H1 (cell line): Measurements from ENCODE around the gene FBXO46. TPM values are rescaled to one million over a fixed set of nuclear protein-coding genes. Genes with fewer than 3 reads are reported as not detected.

Source experiments
- CTCF ChIA-PET: fragments of 300-600 bp; sonication (Branson Sonifier 250); formaldehyde crosslinking; loops from one replicate; lab custom pipeline; 2021; ENCODE audit not compliant: partially characterized antibody; lab: Charles Lee
- POLR2A ChIA-PET: fragments of 300-600 bp; sonication (Branson Sonifier 250); formaldehyde crosslinking; loops from one replicate; lab custom pipeline; 2021; ENCODE audit warnings: inconsistent platforms; ENCODE audit not compliant: partially characterized antibody; lab: Charles Lee
- DNase-seq, 2 experiments: peaks; one replicate each; pipeline versions ENCODE4 v3.0.0 to v3.0.0-alpha.2; 2010 to 2022; ENCODE audit warnings: low spot score in 2 of 2, low read depth in 1 of 2, mixed read lengths in 1 of 2
- FAIRE-seq: peaks from 2 replicates; lab custom pipeline; 2011; peaks lifted over from hg19 to GRCh38; lab: Jason Lieb, UNC
- H2AFZ ChIP-seq: 2 replicates; pipeline ENCODE4 v1.8.1; 2012; ENCODE audit warnings: low read length, inconsistent platforms
- H2AK5ac ChIP-seq: 2 replicates; pipeline ENCODE4 v1.6.1; 2013; ENCODE audit warnings: low read depth, low read length
- H2BK120ac ChIP-seq: replicated peaks from 2 replicates; pipeline ENCODE3; 2013; ENCODE audit warnings: low read depth, low read length, inconsistent platforms
- H2BK12ac ChIP-seq: 2 replicates; pipeline ENCODE4 v1.6.1; 2013; ENCODE audit warnings: low read depth, low read length
- H2BK15ac ChIP-seq: 2 replicates; pipeline ENCODE4 v1.6.1; 2013; ENCODE audit warnings: low read length
- H2BK20ac ChIP-seq: 2 replicates; pipeline ENCODE4 v1.6.1; 2013; ENCODE audit warnings: low read length
- H2BK5ac ChIP-seq: 2 replicates; pipeline ENCODE4 v1.6.1; 2013; ENCODE audit warnings: low read depth, low read length
- H3K14ac ChIP-seq: 2 replicates; pipeline ENCODE4 v1.6.1; 2013; ENCODE audit warnings: inconsistent platforms; ENCODE audit not compliant: insufficient read length
- H3K18ac ChIP-seq: 2 replicates; pipeline ENCODE4 v1.6.1; 2013; ENCODE audit warnings: low read length; ENCODE audit errors: extremely low read depth
- H3K23ac ChIP-seq: 2 replicates; pipeline ENCODE4 v1.6.1; 2013; ENCODE audit warnings: inconsistent platforms; ENCODE audit not compliant: insufficient read length
- H3K23me2 ChIP-seq: 2 replicates; pipeline ENCODE4 v1.6.1; 2013; ENCODE audit warnings: low read depth, low read length
- H3K27ac ChIP-seq: 2 replicates; pipeline ENCODE4 v1.6.1; 2011; ENCODE audit warnings: low read depth, low read length, inconsistent platforms
- H3K27me3 ChIP-seq, 4 experiments: replicated peaks in 1 of 4; 1 replicate in 1 of 4; 2 replicates in 3 of 4; pipeline versions ENCODE4 v1.6.1 to v1.8.1; 2011 to 2013; ENCODE audit warnings: low read length in 3 of 4, mild to moderate bottlenecking in 3 of 4, inconsistent platforms in 2 of 4, mixed read lengths in 2 of 4, moderate library complexity in 1 of 4; ENCODE audit not compliant: control insufficient read depth in 3 of 4, insufficient read depth in 3 of 4; ENCODE audit errors: extremely low read depth in 1 of 4
- H3K36me3 ChIP-seq, 4 experiments: 2 replicates each; pipeline versions ENCODE4 v1.6.1 to v1.8.1; 2011 to 2013; ENCODE audit warnings: mild to moderate bottlenecking in 4 of 4, low read length in 3 of 4, moderate library complexity in 2 of 4, control low read depth in 1 of 4, inconsistent platforms in 1 of 4; ENCODE audit not compliant: insufficient read depth in 4 of 4, control insufficient read depth in 2 of 4
- H3K4ac ChIP-seq: replicated peaks from 2 replicates; pipeline ENCODE3; 2013; ENCODE audit warnings: low read length, low read depth, mixed read lengths, inconsistent platforms; ENCODE audit not compliant: insufficient read length
- H3K4me1 ChIP-seq, 4 experiments: replicated peaks in 1 of 4; 1 replicate in 1 of 4; 2 replicates in 3 of 4; pipeline versions ENCODE4 v1.6.1 to v1.8.1; 2011 to 2013; ENCODE audit warnings: low read length in 3 of 4, inconsistent platforms in 2 of 4, mixed read lengths in 1 of 4; ENCODE audit not compliant: insufficient read depth in 4 of 4, control insufficient read depth in 3 of 4
- H3K4me2 ChIP-seq, 2 experiments: 2 replicates each; pipeline versions ENCODE4 v1.6.1 to v1.8.1; 2011 to 2013; ENCODE audit warnings: low read depth in 2 of 2, low read length in 2 of 2, control low read depth in 1 of 2, inconsistent platforms in 1 of 2, mild to moderate bottlenecking in 1 of 2; ENCODE audit not compliant: insufficient read depth in 1 of 2
- H3K4me3 ChIP-seq, 4 experiments: fragments of 200-600, 300-600 bp in 1 of 4; sonication (generic), shearing (Covaris generic), sonication (Bioruptor Twin) in 1 of 4; 2 replicates each; pipeline versions ENCODE4 v1.5.1 to v1.8.1; 2011 to 2016; ENCODE audit warnings: low read length in 4 of 4, low read depth in 3 of 4, control low read depth in 2 of 4, inconsistent platforms in 2 of 4, mild to moderate bottlenecking in 2 of 4, mixed read lengths in 1 of 4, moderate library complexity in 1 of 4; ENCODE audit not compliant: insufficient read depth in 2 of 4; ENCODE audit errors: extremely low read depth in 1 of 4
- H3K56ac ChIP-seq: replicated peaks from 2 replicates; pipeline ENCODE3; 2013; ENCODE audit warnings: low read depth, mild to moderate bottlenecking, mixed read lengths, low read length, inconsistent platforms; ENCODE audit not compliant: insufficient read length
- H3K79me1 ChIP-seq: 2 replicates; pipeline ENCODE4 v1.6.1; 2013; ENCODE audit warnings: low read depth, low read length, control low read depth
- H3K79me2 ChIP-seq, 2 experiments: 2 replicates each; pipeline versions ENCODE4 v1.6.1 to v1.8.1; 2012 to 2013; ENCODE audit warnings: low read length in 2 of 2, mild to moderate bottlenecking in 2 of 2, inconsistent platforms in 1 of 2; ENCODE audit not compliant: insufficient read depth in 2 of 2, control insufficient read depth in 1 of 2
- H3K9ac ChIP-seq, 4 experiments: replicated peaks in 1 of 4; 1 replicate in 1 of 4; 2 replicates in 3 of 4; pipeline versions ENCODE4 v1.6.1 to v1.8.1; 2011 to 2013; ENCODE audit warnings: low read depth in 3 of 4, low read length in 3 of 4, control low read depth in 2 of 4, mild to moderate bottlenecking in 2 of 4, moderate library complexity in 2 of 4, inconsistent platforms in 1 of 4; ENCODE audit errors: extremely low read depth in 1 of 4
- H3K9me3 ChIP-seq, 2 experiments: 2 replicates each; pipeline versions ENCODE4 v1.6.1 to v1.8.1; 2012 to 2013; ENCODE audit warnings: mild to moderate bottlenecking in 2 of 2, moderate library complexity in 2 of 2, control low read depth in 1 of 2, inconsistent platforms in 1 of 2, low read depth in 1 of 2, low read length in 1 of 2, mixed read lengths in 1 of 2; ENCODE audit not compliant: insufficient read depth in 2 of 2
- H4K20me1 ChIP-seq, 2 experiments: replicated peaks in 1 of 2; 2 replicates each; pipeline versions ENCODE3 to v1.8.1; 2011 to 2013; ENCODE audit warnings: inconsistent platforms in 2 of 2, low read length in 2 of 2, mild to moderate bottlenecking in 1 of 2; ENCODE audit not compliant: insufficient read depth in 2 of 2, control insufficient read depth in 1 of 2
- H4K5ac ChIP-seq: 2 replicates; pipeline ENCODE4 v1.6.1; 2013; ENCODE audit warnings: low read length, low read depth, mixed read lengths, inconsistent platforms; ENCODE audit not compliant: insufficient read length
- H4K8ac ChIP-seq: 2 replicates; pipeline ENCODE4 v1.8.0; 2013; ENCODE audit warnings: mild to moderate bottlenecking, moderate library complexity, low read length, inconsistent platforms; ENCODE audit not compliant: insufficient read depth; ENCODE audit errors: extremely low read depth
- H4K91ac ChIP-seq: replicated peaks from 2 replicates; pipeline ENCODE3; 2013; ENCODE audit warnings: low read length, mixed read lengths, inconsistent platforms; ENCODE audit not compliant: insufficient read length
- CBX5 ChIP-seq: fragments of 300-800, 300-1000 bp; sonication (generic); IDR thresholded peaks from 2 replicates; pipeline ENCODE4 v1.7.1; 2016; ENCODE audit warnings: antibody characterized with exemption, low read length, low read depth
- CREB1 ChIP-seq: IDR thresholded peaks from 2 replicates; pipeline ENCODE4 v1.6.1; 2012; ENCODE audit warnings: inconsistent platforms
- WGBS, 2 experiments: shearing (Covaris generic) in 1 of 2; methylation state at CpG; one replicate each; pipeline versions ENCODE4 v1.1.6 to v1.1.7; 2013 to 2015; ENCODE audit warnings: low lambda C conversion rate in 2 of 2, mixed read lengths in 2 of 2, inconsistent platforms in 1 of 2, low coverage in 1 of 2, missing lambda C conversion rate in 1 of 2; ENCODE audit not compliant: insufficient replicate concordance in 2 of 2, insufficient coverage in 1 of 2, insufficient read length in 1 of 2; ENCODE audit errors: extremely low coverage in 1 of 2, missing lambda C conversion rate in 1 of 2; 5-methylcytosine and 5-hydroxymethylcytosine counted together
- polyA plus RNA-seq, 7 experiments: library from polyadenylated mRNA; depleted of rRNA in 3 of 7; stranded (reverse) in 5 of 7; unstranded in 2 of 7; fragments of >200 nt in 5 of 7; fragments of 200-250 nt in 2 of 7; gene quantifications; 1 replicate in 5 of 7; 2 replicates in 1 of 7; 4 replicates in 1 of 7; pipeline versions ENCODE4 v1.2.1 to v1.2.3, GENCODE V29; 2011 to 2013; ENCODE audit warnings: missing spikeins in 2 of 7, mixed read lengths in 2 of 7
- total RNA-seq: library from RNA; stranded (reverse); fragmentation: NEBNext Ultra II Directional; extraction: Animal tissue kit (Norgen Biotek cat#: 25700); gene quantifications from 2 replicates; pipeline ENCODE4 v1.2.1, GENCODE V29; 2021

The FBXO46 gene
- total and polyA plus RNA-seq, 2 of the 8 experiments (the other 6 are each of a cell fraction or from before 2014, with no cell fraction given): 11.2 to 38.9 TPM

DNA sequence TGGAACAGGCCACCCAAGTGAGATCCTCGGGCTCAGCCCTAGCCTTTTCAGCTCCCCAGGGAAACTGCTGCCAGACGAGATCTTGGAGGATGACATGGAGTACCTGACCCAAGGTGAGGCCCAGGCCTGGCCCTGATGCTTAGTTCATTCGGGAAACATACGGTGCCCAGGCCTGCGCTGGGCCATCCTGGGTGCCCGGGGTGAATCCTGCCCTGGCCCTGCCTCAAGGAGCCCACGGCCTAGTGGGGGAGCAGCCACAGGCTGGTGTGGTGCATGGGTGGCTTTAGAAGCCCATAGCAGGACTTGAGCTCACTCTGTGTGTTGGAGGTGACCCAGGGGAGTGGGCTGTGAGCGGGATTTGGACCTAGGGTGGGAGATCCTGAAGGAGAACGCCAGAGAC lies 28.2 kb upstream of the FBXO46 start:
- H2AFZ ChIP-seq: no peak overlapping the region
- H3K14ac ChIP-seq: no peak overlapping the region
- DNase-seq: no peak
- H2BK12ac ChIP-seq: no peak overlapping the region
- ChIA-PET POLR2A (interaction anchor here (12.9 to 16.2 kb wide), 2 partner anchors 11 to 41 kb away, joined by 153 to 284 read pairs; partner anchors contain the start of gene SIX5), CTCF (interaction anchor here (0.7 to 1.3 kb wide), 4 partner anchors 8 to 66 kb away, joined by 3 to 4 read pairs (median 4); partner anchors contain the start of gene QPCTL)
- H3K18ac ChIP-seq: no peak overlapping the region
- H2AK5ac ChIP-seq: no peak overlapping the region
- H3K27me3 ChIP-seq: peaks cover 0 to 2% (median 1%) of the 10 kb centered on the region in 4 experiments; a peak in 1 of 7 replicates
- no peak overlapping the region for H3K9ac ChIP-seq
- no peaks in the 10 kb centered on the region for H3K23me2 ChIP-seq
- H3K56ac ChIP-seq: no peak overlapping the region
- H3K4me1 ChIP-seq: peaks cover under 1 to 5% (median 3%) of the 10 kb centered on the region in 4 experiments
- FAIRE-seq: no peak
- H4K5ac ChIP-seq: no peak overlapping the region
- no peak overlapping the region for H2BK20ac ChIP-seq
- H3K79me1 ChIP-seq: no peaks in the 10 kb centered on the region
- H2BK120ac ChIP-seq: no peak overlapping the region
- 90% methylated on average over 9 of the region's 9 CpGs; no CpG with 5 or more reads in 1 of the 2 experiments for WGBS, 2 experiments
- H3K9me3 ChIP-seq: no peaks in the 10 kb centered on the region
- H3K4me2 ChIP-seq: no peak overlapping the region
- H3K27ac ChIP-seq: no peak overlapping the region
- no peak overlapping the region for H3K23ac ChIP-seq
- H2BK5ac ChIP-seq: no peak overlapping the region
- H3K4ac ChIP-seq: no peak overlapping the region
- TF ChIP-seq CREB1: no peak
- no peak for TF ChIP-seq CBX5
- no peaks in the 10 kb centered on the region for H3K79me2 ChIP-seq
- no peak overlapping the region for H3K4me3 ChIP-seq
- H3K36me3 ChIP-seq: no peaks in the 10 kb centered on the region
- no peak overlapping the region; the same call in 1 of the 2 replicates for H4K8ac ChIP-seq
- H4K20me1 ChIP-seq: no peaks in the 10 kb centered on the region
- no peak overlapping the region for H4K91ac ChIP-seq
- 0 out of 2 replicates have a peak overlapping the region, but pooled peaks have one; percentile 46 for H2BK15ac ChIP-seq
